MM.1S (cell line): ENCODE measurements around the gene ELOVL6.

ENCODE experiments used
- CTCF ChIP-seq: fragments of 300-600 bp; sonication (generic); IDR thresholded peaks from 2 replicates; pipeline ENCODE4 v1.5.1; 2016; ENCODE audit warnings: antibody characterized with exemption, low read length, mixed read lengths
- EZH2 ChIP-seq: fragments of 300-600 bp; sonication (generic); optimal IDR thresholded peaks from 2 replicates; pipeline ENCODE3; 2017; ENCODE audit warnings: low read depth, mild to moderate bottlenecking, antibody characterized with exemption, low read length, mixed read lengths
- EZH2phosphoT487 ChIP-seq: fragments of 300-600 bp; sonication (generic); IDR thresholded peaks from 2 replicates; pipeline ENCODE4 v1.6.1; 2018; ENCODE audit warnings: antibody characterized with exemption, low read length

DNA sequence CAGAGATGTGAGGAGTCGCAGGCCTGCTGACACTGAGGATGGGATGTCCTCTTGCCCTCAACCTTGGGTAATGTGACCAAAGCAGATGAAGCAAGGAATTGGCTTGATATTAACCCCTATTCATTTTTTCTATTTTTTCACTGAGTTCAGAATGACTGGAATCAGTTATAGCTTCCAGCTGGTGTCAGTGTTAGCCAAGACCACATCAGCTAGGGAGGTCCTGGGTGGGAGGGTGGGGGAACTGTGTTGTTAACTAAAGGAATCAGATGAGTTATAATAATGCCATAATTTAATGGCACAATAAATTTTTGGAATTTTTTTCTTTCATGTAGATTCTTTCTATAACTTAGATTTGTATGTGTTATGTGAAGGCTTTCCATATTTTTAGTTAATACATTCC, 193.9 kb downstream of the ELOVL6 start:
- TF ChIP-seq CTCF (no peak), EZH2phosphoT487 (no peak), EZH2 (no peak)
